IPS-NIHi7 (cell line): ENCODE measurements around the gene PIP4K2B.
"Not testable (repeated sequence)": the region's sequence is repeated elsewhere in the genome, so short reads cannot be mapped to it uniquely, and the experiment has no call there.

Source experiments
- DNase-seq: peaks from one replicate; pipeline ENCODE4 v3.0.0; 2012; ENCODE audit warnings: mixed read lengths; ENCODE audit errors: extremely low spot score

The PIP4K2B gene

DNA sequence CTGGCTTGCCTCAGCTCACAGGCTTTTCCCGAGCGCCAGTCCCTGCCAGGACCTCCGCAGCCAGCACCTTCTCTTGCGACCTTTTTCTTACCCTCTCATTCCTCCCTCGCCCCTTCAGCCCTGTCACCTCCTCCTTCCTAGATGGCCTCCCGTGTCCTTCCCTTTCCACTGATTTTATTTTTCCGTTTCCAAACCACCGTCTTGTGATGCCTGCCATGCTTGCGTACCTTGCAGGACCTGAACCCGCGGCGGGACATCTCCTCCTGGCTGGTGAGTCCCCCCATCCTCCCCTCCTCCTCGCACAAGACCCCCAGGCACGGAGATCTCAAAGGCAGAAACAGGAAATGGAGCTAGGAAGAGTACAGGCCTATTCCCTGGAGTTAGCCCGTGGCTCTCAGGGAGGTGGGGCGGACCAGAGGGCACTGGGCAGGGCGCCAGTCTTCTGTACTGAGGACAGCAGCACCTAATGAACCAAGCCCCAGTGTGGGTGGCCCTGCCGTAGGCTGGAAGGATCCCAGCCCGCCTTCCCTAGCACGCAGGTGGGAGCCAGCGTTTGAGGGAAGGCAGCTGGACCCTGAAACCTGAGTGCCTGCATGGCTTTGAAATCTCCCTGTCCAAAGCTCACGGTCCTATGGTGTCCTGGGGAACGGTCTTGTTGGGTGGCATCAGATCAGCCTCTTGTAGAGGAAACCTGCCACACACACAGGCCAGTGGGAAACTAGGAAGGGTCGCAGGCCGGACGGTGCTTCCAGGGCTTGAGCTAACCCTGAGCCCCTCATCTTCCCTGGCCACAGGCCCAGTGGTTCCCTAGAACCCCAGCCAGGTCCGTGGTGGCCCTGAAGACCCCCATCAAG lies 68.6 kb downstream of the PIP4K2B start:
- no peak for DNase-seq

DNA sequence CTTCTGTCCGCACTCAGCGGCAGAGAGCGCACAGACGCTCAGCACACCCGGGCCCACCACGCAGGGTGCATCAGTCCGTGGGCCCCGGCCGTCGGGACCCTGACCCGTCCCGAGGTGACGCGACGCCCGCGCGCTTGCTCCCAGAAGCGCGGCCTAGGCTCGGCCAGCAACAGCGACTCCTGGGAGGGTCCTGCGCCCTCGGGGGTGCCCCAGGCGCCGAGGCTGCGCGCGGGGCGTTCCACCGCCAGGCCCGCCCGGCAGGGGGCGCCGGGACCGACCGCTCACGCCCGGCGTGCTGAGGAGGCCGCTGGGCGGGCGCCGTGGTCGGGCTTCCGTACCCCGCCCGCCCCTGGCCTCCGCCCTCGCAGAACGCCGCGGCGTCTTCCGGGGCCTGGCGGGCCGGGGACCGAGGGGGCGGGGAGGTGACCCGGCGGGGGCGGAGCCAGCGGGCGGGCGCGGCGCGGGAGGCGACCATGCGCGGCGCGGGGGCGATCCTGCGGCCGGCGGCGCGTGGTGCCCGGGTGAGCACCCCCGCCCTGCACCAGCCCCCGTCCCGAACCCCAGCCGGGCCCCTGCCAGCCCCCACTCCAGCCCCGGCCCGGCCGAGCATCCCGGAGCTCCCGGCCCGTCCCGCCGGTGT lies 69.3 kb downstream of the PIP4K2B start, which contains the start of gene CISD3:
Gene CISD3, plus strand, starts transcription at position 456 of the 640 bp plus-strand sequence. Its CDS starts 18 bp downstream, at position 474.
- DNase-seq = peak; percentile 87

DNA sequence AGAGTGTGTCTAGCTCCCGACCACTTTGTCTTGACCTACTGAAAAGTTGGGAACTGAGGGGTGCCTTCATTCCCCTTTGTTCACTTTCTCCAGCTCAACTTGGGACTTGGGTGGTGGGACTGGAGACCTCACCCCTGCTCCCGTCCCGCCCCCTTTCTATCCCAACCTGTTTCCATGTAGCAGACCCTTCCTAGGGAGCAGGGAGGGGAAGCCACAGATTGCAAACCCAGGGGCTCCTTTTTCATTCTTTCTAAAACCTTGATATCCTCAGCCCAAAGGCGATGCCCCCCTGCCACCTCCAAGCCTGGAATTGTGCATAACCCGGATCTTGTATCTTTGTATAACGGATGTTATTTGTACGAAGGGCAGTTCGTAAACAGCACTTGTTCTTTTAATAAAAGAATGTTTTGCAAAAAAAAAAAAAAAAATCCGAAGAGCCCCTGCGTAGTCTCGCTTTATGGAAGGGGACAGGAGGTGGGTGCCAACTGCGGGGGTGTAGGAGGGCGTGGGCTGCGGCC lies 69.9 kb downstream of the PIP4K2B start:
- no peak for DNase-seq

DNA sequence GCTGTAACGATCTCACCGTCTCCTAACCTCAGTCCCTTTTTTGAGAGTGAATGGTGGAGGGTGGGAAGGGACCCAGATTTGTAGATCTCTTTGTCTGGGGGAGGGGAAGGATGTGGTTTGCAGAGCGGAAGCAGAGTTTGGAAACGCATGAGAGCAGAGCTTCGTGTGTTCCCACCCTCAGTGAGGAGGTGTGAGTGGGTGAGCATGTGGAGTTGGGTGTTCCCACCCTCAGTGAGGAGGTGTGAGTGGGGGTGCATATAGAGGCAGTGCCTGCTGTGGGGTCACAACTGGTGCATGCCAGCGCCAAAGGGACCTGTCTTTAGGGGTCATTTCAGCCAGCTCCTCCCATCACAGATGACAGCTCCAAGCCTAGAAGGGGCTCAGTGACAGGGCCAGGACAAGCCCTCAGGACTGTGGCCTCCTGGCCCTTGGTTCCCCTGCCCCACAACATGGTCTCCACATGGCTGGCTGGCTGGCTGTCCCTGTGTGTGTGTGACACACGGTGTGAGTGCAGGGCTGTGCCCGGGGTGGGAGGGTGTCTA lies 71.0 kb downstream of the PIP4K2B start:
- DNase-seq = no peak

DNA sequence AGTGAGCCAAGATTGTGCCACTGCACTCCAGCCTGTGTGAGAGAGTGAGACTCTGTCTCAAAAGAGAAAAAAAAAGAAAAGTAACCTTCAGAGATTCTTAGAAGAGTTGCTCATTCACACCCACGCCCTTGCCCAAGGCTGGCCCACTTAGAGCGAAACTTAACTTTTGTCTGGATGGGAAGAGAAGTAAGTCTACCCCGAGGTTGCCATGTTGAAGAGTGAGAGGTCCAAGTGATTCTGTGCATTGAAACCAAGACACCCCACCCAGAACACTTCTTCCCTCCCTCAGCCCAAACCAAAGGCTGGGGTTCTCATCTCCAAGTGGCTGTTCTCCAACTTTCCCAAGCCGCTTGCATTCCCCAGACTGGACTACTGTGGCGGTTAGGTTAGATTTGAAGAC lies 71.6 kb downstream of the PIP4K2B start:
- no peak for DNase-seq

DNA sequence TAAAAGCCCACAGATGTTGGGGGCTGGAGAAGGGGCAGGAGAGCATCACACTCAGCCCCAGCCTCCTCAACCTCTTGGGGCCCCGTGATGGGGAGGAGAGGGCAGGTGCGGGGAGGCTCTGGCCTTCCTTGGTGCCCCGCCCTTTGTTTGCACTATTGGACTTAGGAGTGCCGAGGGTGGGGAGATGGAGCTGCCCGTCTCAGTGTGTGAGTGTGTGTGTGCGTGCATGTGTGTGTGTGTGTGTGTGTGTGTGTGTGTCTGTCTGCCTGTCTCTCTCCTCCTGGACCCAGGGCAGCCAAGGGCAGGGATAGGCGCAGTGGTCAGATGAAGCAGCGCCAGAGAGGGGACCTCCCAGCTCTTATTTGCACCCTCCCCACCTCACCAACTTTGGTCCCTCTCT lies 73.2 kb downstream of the PIP4K2B start:
- DNase-seq = not testable (repeated sequence)

DNA sequence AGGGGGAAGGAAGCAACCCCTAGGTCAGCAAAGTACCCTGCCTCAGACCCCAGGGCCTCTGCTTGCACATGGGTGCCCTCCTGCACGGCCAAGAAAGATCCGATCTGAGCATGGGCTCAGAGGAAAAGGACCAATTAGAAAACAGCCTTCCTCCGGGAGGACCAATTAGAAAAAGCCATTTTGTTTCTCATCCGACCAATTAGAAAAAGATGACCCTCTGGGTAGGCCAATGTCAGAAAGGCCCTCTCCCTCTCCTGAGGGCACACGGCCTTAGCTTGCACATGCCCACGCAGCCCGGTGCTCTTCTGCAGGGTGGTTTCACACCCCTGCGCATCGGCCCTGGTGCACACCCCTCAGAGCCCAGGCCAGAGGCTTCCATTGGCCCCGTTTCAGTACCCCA lies 74.3 kb downstream of the PIP4K2B start:
- DNase-seq = no peak

DNA sequence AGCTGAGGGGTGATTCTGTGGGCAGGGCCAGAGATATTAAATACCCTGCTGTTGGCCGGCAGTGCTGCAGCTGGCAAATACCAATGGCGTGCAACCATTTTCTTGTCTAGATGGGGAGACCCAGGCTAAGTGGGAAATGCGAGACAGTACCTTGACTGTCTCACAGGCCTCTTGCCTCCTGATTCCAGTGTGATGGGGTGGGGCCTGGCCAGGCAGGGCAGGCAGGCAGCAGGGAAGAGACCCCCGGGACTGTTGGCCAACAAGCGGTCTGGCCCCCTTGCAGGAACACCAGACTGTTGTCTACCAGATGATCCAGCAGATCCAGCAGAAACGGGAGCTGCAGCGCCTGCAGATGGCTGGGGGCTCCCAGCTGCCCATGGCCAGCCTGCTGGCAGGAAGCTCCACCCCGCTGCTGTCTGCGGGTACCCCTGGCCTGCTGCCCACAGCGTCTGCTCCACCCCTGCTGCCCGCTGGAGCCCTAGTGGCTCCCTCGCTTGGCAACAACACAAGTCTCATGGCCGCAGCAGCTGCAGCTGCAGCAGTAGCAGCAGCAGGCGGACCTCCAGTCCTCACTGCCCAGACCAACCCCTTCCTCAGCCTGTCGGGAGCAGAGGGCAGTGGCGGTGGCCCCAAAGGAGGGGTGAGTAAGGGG lies 74.9 kb downstream of the PIP4K2B start:
- no peak for DNase-seq

DNA sequence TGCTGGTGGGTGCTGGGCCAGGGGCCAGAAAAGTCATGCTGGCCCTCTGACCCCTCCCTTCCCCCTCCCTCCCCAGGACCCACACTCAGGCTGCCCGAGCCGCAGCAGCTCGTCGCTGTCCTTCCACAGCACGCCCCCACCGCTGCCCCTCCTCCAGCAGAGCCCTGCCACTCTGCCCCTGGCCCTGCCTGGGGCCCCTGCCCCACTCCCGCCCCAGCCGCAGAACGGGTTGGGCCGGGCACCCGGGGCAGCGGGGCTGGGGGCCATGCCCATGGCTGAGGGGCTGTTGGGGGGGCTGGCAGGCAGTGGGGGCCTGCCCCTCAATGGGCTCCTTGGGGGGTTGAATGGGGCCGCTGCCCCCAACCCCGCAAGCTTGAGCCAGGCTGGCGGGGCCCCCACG lies 77.6 kb downstream of the PIP4K2B start:
- DNase-seq = no peak

DNA sequence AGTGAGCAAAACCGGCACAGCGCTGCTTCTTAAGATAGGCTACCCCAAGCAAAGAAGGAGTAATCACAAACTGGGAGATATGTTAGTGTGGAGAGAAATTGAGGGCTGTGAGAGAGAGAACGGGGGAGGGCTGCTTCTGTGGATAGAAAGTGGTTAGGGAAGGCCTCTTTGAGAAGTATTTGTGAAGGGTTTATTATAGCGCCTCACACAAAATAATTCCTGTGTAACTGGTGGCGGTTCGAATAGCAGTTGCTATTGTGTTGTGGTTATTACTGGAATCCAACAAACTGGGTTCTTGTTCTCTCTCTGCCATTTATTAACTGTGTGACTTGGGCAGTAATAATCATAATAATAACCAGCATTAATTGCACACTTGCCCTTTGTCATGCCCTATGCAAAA lies 78.4 kb downstream of the PIP4K2B start:
- no peak for DNase-seq

DNA sequence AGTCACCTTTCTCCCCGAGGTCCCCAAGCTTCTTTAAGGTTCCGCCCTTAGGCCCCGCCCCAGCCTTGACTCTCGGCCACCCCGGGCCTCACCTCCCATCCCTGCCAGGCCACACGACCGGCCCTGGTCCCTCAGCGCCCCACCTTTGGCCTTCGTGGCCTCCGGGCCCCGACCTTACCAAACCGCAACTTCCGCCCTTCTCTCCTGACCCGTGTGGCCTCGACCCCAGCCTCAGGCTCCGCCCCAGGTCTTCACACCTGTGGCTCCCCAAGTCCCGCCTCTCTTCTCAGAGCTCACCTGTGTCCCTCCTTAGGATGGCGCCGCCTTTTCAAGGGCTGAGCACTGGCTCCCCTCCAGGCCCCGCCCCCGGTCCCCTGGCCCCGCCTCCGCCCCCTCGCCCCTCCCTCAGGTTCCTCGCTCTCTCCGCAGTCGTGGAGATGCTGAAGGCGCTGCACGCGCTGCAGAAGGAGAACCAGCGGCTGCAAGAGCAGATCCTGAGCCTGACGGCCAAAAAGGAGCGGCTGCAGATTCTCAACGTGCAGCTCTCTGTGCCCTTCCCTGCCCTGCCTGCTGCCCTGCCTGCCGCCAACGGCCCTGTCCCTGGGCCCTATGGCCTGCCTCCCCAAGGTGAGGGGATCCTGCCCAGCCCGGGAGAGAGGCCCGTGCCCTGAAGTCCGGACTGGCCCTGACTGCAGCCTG lies 79.3 kb downstream of the PIP4K2B start:
- peak; percentile 84 for DNase-seq

DNA sequence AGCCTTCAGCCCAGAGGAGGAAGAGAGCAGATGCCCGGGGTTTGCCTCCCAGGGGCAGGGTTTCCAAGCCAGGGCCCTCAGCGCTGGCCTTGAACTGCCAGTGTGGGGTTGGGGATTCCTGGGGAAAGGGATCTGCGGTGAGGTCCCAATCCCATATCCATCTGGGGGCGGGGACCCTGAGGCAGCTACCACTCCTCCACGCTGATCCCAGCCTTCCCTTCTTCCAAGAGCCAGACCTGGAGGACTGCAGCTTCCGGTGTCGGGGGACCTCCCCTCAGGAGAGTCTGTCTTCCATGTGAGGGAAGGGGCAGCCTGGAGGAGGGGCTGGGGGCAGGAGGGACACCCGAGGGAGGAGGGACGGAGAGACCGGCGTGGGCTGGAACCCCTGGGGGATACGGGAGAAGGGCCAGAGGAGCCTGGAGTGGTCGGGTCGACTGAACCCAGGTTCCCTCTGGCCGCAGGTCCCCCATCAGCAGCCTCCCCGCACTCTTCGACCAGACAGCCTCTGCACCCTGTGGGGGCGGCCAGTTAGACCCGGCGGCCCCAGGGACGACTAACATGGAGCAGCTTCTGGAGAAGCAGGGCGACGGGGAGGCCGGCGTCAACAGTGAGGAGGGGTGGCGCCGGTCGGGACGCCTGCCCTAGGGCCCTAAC lies 79.9 kb downstream of the PIP4K2B start:
- DNase-seq = peak; percentile 63

DNA sequence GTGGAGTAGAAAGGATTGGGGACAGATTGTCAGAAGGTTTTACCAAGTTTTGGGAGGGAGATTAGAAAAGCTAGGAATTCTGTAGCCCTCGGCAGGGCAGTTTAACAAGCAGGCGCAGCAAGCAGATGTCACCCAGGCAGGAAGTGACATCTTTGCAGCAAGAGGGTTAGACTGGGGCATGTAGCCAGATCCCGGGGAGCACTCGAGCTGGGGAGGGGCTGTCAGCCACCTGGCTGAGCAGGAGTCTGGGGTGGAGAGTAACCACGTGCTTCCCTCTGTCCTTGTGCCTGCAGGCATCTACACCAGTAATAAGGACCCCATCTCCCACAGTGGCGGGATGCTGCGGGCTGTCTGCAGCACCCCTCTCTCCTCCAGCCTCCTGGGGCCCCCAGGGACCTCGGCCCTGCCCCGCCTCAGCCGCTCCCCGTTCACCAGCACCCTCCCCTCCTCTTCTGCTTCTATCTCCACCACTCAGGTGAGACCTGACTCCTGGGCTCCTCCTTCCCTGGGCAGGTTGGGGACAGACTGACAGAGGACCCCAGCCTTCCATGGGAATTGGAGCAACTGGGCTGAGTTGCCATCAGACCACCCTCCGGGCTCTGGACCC lies 82.1 kb downstream of the PIP4K2B start:
- DNase-seq = no peak

DNA sequence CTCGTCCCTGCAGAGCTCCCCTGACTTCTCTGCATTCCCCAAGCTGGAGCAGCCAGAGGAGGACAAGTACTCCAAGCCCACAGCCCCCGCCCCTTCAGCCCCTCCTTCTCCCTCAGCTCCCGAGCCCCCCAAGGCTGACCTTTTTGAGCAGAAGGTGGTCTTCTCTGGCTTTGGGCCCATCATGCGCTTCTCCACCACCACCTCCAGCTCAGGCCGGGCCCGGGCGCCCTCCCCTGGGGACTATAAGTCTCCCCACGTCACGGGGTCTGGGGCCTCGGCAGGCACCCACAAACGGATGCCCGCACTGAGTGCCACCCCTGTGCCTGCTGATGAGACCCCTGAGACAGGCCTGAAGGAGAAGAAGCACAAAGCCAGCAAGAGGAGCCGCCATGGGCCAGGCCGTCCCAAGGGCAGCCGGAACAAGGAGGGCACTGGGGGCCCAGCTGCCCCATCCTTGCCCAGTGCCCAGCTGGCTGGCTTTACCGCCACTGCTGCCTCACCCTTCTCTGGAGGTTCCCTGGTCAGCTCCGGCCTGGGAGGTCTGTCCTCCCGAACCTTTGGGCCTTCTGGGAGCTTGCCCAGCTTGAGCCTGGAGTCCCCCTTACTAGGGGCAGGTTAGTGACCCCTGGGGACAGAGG lies 82.9 kb downstream of the PIP4K2B start:
- no peak for DNase-seq
